HepG2 (cell line): ENCODE results near the gene C16orf87. TPM values are rescaled to one million over a fixed set of nuclear protein-coding genes. Genes with fewer than 3 reads are reported as not detected.

ENCODE experiments used
- ATF3 ChIP-seq: sonication (generic); formaldehyde crosslinking; IDR thresholded peaks from 2 replicates; pipeline ENCODE4 v1.4.0; 2020; ENCODE audit warnings: missing genetic modification reagents
- CREB1 ChIP-seq, 2 experiments: fragments of 450-650 bp in 1 of 2; IDR thresholded peaks; 2 replicates each; pipeline ENCODE4 v1.6.1; 2016 to 2017; ENCODE audit warnings: control low read depth in 1 of 2, mild to moderate bottlenecking in 1 of 2, missing compliant biosample characterization in 1 of 2, missing genetic modification characterization in 1 of 2
- ETV5 ChIP-seq: IDR thresholded peaks from 2 replicates; pipeline ENCODE4 v1.6.1; 2018; ENCODE audit warnings: missing biosample characterization, missing genetic modification reagents, inconsistent platforms, borderline replicate concordance
- FOSL2 ChIP-seq: sonication (generic); formaldehyde crosslinking; IDR thresholded peaks from 2 replicates; pipeline ENCODE4 v1.4.0; 2020; ENCODE audit warnings: missing genetic modification reagents
- HOXA5 ChIP-seq: sonication (generic); formaldehyde crosslinking; IDR thresholded peaks from 2 replicates; pipeline ENCODE4 v1.4.0; 2020; ENCODE audit warnings: missing genetic modification reagents
- ZBTB40 ChIP-seq, 2 experiments: fragments of 450-650 bp in 1 of 2; sonication (generic) in 1 of 2; formaldehyde crosslinking in 1 of 2; IDR thresholded peaks; 2 replicates each; pipeline versions ENCODE4 v1.6.1 to v1.8.0; 2016 to 2022; ENCODE audit warnings: antibody characterized with exemption in 1 of 2, mild to moderate bottlenecking in 1 of 2, missing genetic modification reagents in 1 of 2
- ZHX2 ChIP-seq, 2 experiments: sonication (generic) in 1 of 2; formaldehyde crosslinking in 1 of 2; IDR thresholded peaks; 2 replicates each; pipeline versions ENCODE4 v1.6.1 to v1.9.0; 2014 to 2022; ENCODE audit warnings: antibody characterized with exemption in 1 of 2, borderline replicate concordance in 1 of 2, inconsistent platforms in 1 of 2, low read depth in 1 of 2, missing genetic modification reagents in 1 of 2
- ZNF18 ChIP-seq: sonication (generic); formaldehyde crosslinking; IDR thresholded peaks from 2 replicates; pipeline ENCODE4 v1.8.0; 2022; ENCODE audit warnings: mild to moderate bottlenecking, missing genetic modification reagents; ENCODE audit not compliant: insufficient replicate concordance
- ZNF329 ChIP-seq: sonication (generic); formaldehyde crosslinking; IDR thresholded peaks from 2 replicates; pipeline ENCODE4 v1.9.0; 2021; ENCODE audit warnings: low read depth, mild to moderate bottlenecking, missing genetic modification reagents
- ZNF446 ChIP-seq: sonication (generic); formaldehyde crosslinking; IDR thresholded peaks from 2 replicates; pipeline ENCODE4 v1.5.0; 2020; ENCODE audit warnings: mild to moderate bottlenecking, missing genetic modification reagents
- polyA plus RNA-seq, 8 experiments: library from polyadenylated mRNA; depleted of rRNA in 3 of 8; stranded (reverse) in 7 of 8; unstranded in 1 of 8; fragments of >200 nt; fragmentation: Illumina TruSeq in 4 of 8; extraction: Trizol in 4 of 8; gene quantifications; 2 replicates each; pipeline versions ENCODE4 v1.2.1 to v1.2.3, GENCODE V29; 2011 to 2016; ENCODE audit warnings: low read depth in 4 of 8, missing spikeins in 1 of 8, mixed read lengths in 1 of 8; ENCODE audit not compliant: insufficient read depth in 1 of 8
- total RNA-seq, 5 experiments: library from RNA; depleted of rRNA; stranded (reverse); fragments of >200 nt; fragmentation: Illumina TruSeq; extraction: Trizol; gene quantifications; 2 replicates each; pipeline ENCODE4 v1.2.3, GENCODE V29; 2016; ENCODE audit warnings: low read depth in 1 of 5

C16orf87 gene
- total and polyA plus RNA-seq, 2 of the 13 experiments (the other 11 are each of a cell fraction or from before 2014, with no cell fraction given) = 8.6 to 19.5 TPM

- TF ChIP-seq ZBTB40 (IDR thresholded peaks at IDR 0.05) (no peak), ZBTB40 (CRISPR knock-in tag; IDR thresholded peaks at IDR 0.05) (peak; percentile 58; the same call in 1 of the 2 replicates), ETV5 (CRISPR knock-in tag) (0 out of 2 replicates have a peak, but pooled peaks have one; percentile 15), CREB1 (IDR thresholded peaks at IDR 0.05) (0 out of 2 replicates have a peak, but pooled peaks have one; percentile 35), CREB1 (CRISPR knock-in tag; IDR thresholded peaks at IDR 0.05) (peak; percentile 46; the same call in 1 of the 2 replicates), ZNF446 (no peak), ZNF18 (CRISPR knock-in tag) (peak; percentile 67), HOXA5 (CRISPR knock-in tag) (no peak), FOSL2 (CRISPR knock-in tag) (peak; percentile 78), ZHX2 (IDR thresholded peaks at IDR 0.05; ENCODE audit: low read depth) (0 out of 2 replicates have a peak, but pooled peaks have one; percentile 22), ZHX2 (CRISPR knock-in tag; IDR thresholded peaks at IDR 0.05; ENCODE audit: borderline replicate concordance) (no peak), ATF3 (CRISPR knock-in tag) (no peak), ZNF329 (CRISPR knock-in tag) (0 out of 2 replicates have a peak, but pooled peaks have one; percentile 26)
These were observed 28.8 kb upstream of the C16orf87 start (continued) for GRCh38 chr16:46859719-46860152.
